ENCODE results near the gene ZNF268. TPM values are rescaled to one million over a fixed set of nuclear protein-coding genes. Genes with fewer than 3 reads are reported as not detected.

The ZNF268 gene
- total and polyA plus RNA-seq, 4 donors, result 4.8 to 23.0 (median 10.7) TPM

- WGBS, result 75% methylated on average over 6 of the region's 6 CpGs
- H3K9me3 ChIP-seq (ENCODE audit: control insufficient read depth in 4 of 4, low read length in 3 of 4), result peaks cover 18 to 37% (median 26%) of the 10 kb centered on the region in 4 donors
Observed at GRCh38 chr12:133233006-133233405, 51.7 kb downstream of the ZNF268 start.

GRCh38 chr12:133233993-133234564 lies 52.8 kb downstream of the ZNF268 start:
- H3K4me1 ChIP-seq (ENCODE audit: control insufficient read depth in 4 of 4, insufficient read depth in 4 of 4, low read length in 3 of 4), result no peaks in the 10 kb centered on the region
- no peak overlapping the region for H3K9ac ChIP-seq (ENCODE audit: low read depth in 1 of 2, low read length in 2 of 2)
- peaks cover 18 to 40% (median 24%) of the 10 kb centered on the region in 4 donors for H3K9me3 ChIP-seq (ENCODE audit: control insufficient read depth in 4 of 4, low read length in 3 of 4)
- H3K36me3 ChIP-seq (ENCODE audit: control insufficient read depth in 4 of 4, insufficient read depth in 3 of 4, low read depth in 1 of 4, low read length in 3 of 4), result no peaks in the 10 kb centered on the region
- WGBS, result 83% methylated on average over 18 of the region's 18 CpGs
- no peak for DNase-seq (ENCODE audit: low spot score)
- no peaks in the 10 kb centered on the region for H3K27me3 ChIP-seq (ENCODE audit: control insufficient read depth in 4 of 4, insufficient read depth in 4 of 4, low read length in 3 of 4)
- peak overlapping the region in 1 of 3 donors; percentile 49 for H3K4me3 ChIP-seq (ENCODE audit: low read depth in 1 of 3, low read length in 3 of 3)
- no peak overlapping the region for H3K27ac ChIP-seq (ENCODE audit: low read depth in 1 of 2, low read length in 2 of 2)
- TF ChIP-seq RXRA (IDR thresholded peaks at IDR 0.05) (no peak), JUND (IDR thresholded peaks at IDR 0.05) (no peak), RAD21 (IDR thresholded peaks at IDR 0.05) (no peak), GABPA (IDR thresholded peaks at IDR 0.05 in 1 of 2, conservative IDR thresholded peaks at IDR 0.05 in 1 of 2) (no peak), ATF3 (IDR thresholded peaks at IDR 0.05) (no peak), TAF1 (conservative IDR thresholded peaks at IDR 0.05) (no peak), EGR1 (IDR thresholded peaks at IDR 0.05; ENCODE audit: low read depth in 2 of 2) (no peak), HNF4G (IDR thresholded peaks at IDR 0.05) (no peak), HNF4A (conservative IDR thresholded peaks at IDR 0.05) (no peak), FOXA1 (IDR thresholded peaks at IDR 0.05) (no peak), YY1 (IDR thresholded peaks at IDR 0.05) (no peak), SP1 (IDR thresholded peaks at IDR 0.05) (no peak), NR2F2 (IDR thresholded peaks at IDR 0.05) (no peak), REST (IDR thresholded peaks at IDR 0.05) (no peak), MAX (IDR thresholded peaks at IDR 0.05) (no peak), FOXA2 (IDR thresholded peaks at IDR 0.05) (no peak)
- TF ChIP-seq, protein P1, sequence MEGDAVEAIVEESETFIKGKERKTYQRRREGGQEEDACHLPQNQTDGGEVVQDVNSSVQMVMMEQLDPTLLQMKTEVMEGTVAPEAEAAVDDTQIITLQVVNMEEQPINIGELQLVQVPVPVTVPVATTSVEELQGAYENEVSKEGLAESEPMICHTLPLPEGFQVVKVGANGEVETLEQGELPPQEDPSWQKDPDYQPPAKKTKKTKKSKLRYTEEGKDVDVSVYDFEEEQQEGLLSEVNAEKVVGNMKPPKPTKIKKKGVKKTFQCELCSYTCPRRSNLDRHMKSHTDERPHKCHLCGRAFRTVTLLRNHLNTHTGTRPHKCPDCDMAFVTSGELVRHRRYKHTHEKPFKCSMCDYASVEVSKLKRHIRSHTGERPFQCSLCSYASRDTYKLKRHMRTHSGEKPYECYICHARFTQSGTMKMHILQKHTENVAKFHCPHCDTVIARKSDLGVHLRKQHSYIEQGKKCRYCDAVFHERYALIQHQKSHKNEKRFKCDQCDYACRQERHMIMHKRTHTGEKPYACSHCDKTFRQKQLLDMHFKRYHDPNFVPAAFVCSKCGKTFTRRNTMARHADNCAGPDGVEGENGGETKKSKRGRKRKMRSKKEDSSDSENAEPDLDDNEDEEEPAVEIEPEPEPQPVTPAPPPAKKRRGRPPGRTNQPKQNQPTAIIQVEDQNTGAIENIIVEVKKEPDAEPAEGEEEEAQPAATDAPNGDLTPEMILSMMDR (IDR thresholded peaks at IDR 0.05; ENCODE audit: low read depth, low read length, missing input control), result no peak
- TF ChIP-seq, protein P2, sequence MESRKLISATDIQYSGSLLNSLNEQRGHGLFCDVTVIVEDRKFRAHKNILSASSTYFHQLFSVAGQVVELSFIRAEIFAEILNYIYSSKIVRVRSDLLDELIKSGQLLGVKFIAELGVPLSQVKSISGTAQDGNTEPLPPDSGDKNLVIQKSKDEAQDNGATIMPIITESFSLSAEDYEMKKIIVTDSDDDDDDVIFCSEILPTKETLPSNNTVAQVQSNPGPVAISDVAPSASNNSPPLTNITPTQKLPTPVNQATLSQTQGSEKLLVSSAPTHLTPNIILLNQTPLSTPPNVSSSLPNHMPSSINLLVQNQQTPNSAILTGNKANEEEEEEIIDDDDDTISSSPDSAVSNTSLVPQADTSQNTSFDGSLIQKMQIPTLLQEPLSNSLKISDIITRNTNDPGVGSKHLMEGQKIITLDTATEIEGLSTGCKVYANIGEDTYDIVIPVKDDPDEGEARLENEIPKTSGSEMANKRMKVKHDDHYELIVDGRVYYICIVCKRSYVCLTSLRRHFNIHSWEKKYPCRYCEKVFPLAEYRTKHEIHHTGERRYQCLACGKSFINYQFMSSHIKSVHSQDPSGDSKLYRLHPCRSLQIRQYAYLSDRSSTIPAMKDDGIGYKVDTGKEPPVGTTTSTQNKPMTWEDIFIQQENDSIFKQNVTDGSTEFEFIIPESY (IDR thresholded peaks at IDR 0.05), result no peak

More at GRCh38 chr12:133233006-133233405, 51.7 kb downstream of the ZNF268 start:
- no peak for DNase-seq (ENCODE audit: low spot score)
- Histone ChIP-seq H3K9ac (ENCODE audit: low read depth in 1 of 2, low read length in 2 of 2) (no peak overlapping the region), H3K4me3 (ENCODE audit: low read depth in 1 of 3, low read length in 3 of 3) (no peak overlapping the region), H3K27ac (ENCODE audit: low read depth in 1 of 2, low read length in 2 of 2) (no peak overlapping the region), H3K4me1 (ENCODE audit: control insufficient read depth in 4 of 4, insufficient read depth in 4 of 4, low read length in 3 of 4) (no peaks in the 10 kb centered on the region), H3K36me3 (ENCODE audit: control insufficient read depth in 4 of 4, insufficient read depth in 3 of 4, low read depth in 1 of 4, low read length in 3 of 4) (no peaks in the 10 kb centered on the region), H3K27me3 (ENCODE audit: control insufficient read depth in 4 of 4, insufficient read depth in 4 of 4, low read length in 3 of 4) (no peaks in the 10 kb centered on the region)
- TF ChIP-seq JUND (IDR thresholded peaks at IDR 0.05) (no peak), FOXA1 (IDR thresholded peaks at IDR 0.05) (no peak)
- TF ChIP-seq, protein P2 (IDR thresholded peaks at IDR 0.05), result no peak

Measured in liver (tissue), 9 donors.